Lung (tissue), 12 donors: ENCODE data around the gene GAPDHS. TPM values are rescaled to one million over a fixed set of nuclear protein-coding genes. Genes with fewer than 3 reads are reported as not detected.

ENCODE experiments used
- ATAC-seq: fragments of 200-7000 bp; cut with Tn5 transposase; one replicate; pipeline ENCODE4 v1.9.1; 2020; ENCODE audit warnings: moderate number of reproducible peaks; ENCODE audit not compliant: insufficient read depth, low FRiP score
- DNase-seq, 3 donors: peaks; one replicate each; pipeline ENCODE4 v3.0.0-alpha.2; 2013 to 2017
- H3K27ac ChIP-seq, 2 donors: one replicate each; pipeline ENCODE4 v1.5.1; 2013; ENCODE audit warnings: mild to moderate bottlenecking in 2 of 2, moderate library complexity in 2 of 2, control low read depth in 1 of 2, inconsistent platforms in 1 of 2, low read depth in 1 of 2, low read length in 1 of 2
- H3K27me3 ChIP-seq, 3 donors: one replicate each; pipeline ENCODE4 v1.5.1; 2013; ENCODE audit warnings: low read length in 2 of 3; ENCODE audit not compliant: control insufficient read depth in 3 of 3, insufficient read depth in 3 of 3
- H3K36me3 ChIP-seq, 4 donors: one replicate each; pipeline ENCODE4 v1.5.1; 2013; ENCODE audit warnings: low read length in 4 of 4, mild to moderate bottlenecking in 1 of 4, moderate library complexity in 1 of 4; ENCODE audit not compliant: control insufficient read depth in 4 of 4, insufficient read depth in 4 of 4
- H3K4me1 ChIP-seq, 5 donors: one replicate each; pipeline ENCODE4 v1.5.1; 2013; ENCODE audit warnings: low read length in 5 of 5, mild to moderate bottlenecking in 2 of 5, moderate library complexity in 1 of 5; ENCODE audit not compliant: control insufficient read depth in 5 of 5, insufficient read depth in 5 of 5
- H3K4me3 ChIP-seq: one replicate; pipeline ENCODE4 v1.5.1; 2013; ENCODE audit warnings: mild to moderate bottlenecking, control low read depth, moderate library complexity
- H3K9ac ChIP-seq, 2 donors: one replicate each; pipeline ENCODE4 v1.5.1; 2013; ENCODE audit warnings: low read length in 2 of 2, control low read depth in 1 of 2; ENCODE audit not compliant: insufficient read depth in 1 of 2
- H3K9me3 ChIP-seq, 4 donors: one replicate each; pipeline ENCODE4 v1.5.1; 2013; ENCODE audit warnings: low read length in 3 of 4, mild to moderate bottlenecking in 1 of 4, moderate library complexity in 1 of 4; ENCODE audit not compliant: control insufficient read depth in 4 of 4, insufficient read depth in 3 of 4
- CTCF ChIP-seq: IDR thresholded peaks from 2 replicates; pipeline ENCODE4 v1.5.1; 2012; ENCODE audit warnings: mild to moderate bottlenecking; ENCODE audit errors: control extremely low read depth, extremely low read depth
- WGBS, 2 donors: extraction: QIAGEN DNeasy Blood & Tissue Kit; methylation state at CpG; one replicate each; pipeline ENCODE4 v1.1.7; 2013; 5-methylcytosine and 5-hydroxymethylcytosine counted together
- polyA plus RNA-seq, 2 donors: library from polyadenylated mRNA; stranded (reverse); fragments of 200-250 nt; gene quantifications; one replicate each; pipeline ENCODE4 v1.2.1, GENCODE V29; 2013
- total RNA-seq, 2 donors: library from RNA; depleted of rRNA in 1 of 2; stranded (reverse); fragments of >200 nt in 1 of 2; gene quantifications; one replicate each; pipeline ENCODE4 v1.2.1, GENCODE V29; 2014 to 2021
- donor health status: control.
- donor health status: control.
- donor health status: Bipolar disorder and iron deficiency.
- donor health status: healthy.
- donor health status: DM: yes; HTN: yes; CAD: no.

GAPDHS gene
- total and polyA plus RNA-seq, 4 donors: not detected

GRCh38 chr19:35501684-35502083 lies 31.6 kb upstream of the GAPDHS start:
- H3K9ac ChIP-seq: no peak overlapping the region
- no peaks in the 10 kb centered on the region for H3K9me3 ChIP-seq
- H3K27me3 ChIP-seq: peaks cover 0 to 2% (median 0%) of the 10 kb centered on the region in 3 donors
- TF ChIP-seq CTCF: no peak
- H3K4me3 ChIP-seq: no peak overlapping the region
- DNase-seq (no peak), ATAC-seq (no peak)
- WGBS, 2 donors: 82 to 92% methylated on average over 15 of the region's 15 CpGs
- peaks cover 0 to 4% (median 0%) of the 10 kb centered on the region in 4 donors for H3K36me3 ChIP-seq
- H3K27ac ChIP-seq: no peak overlapping the region
- no peaks in the 10 kb centered on the region for H3K4me1 ChIP-seq

- ATAC-seq: no peak
- TF ChIP-seq CTCF: no peak
- WGBS, 2 donors: 86 to 94% methylated on average over 4 of the region's 4 CpGs
- no peaks in the 10 kb centered on the region for H3K9me3 ChIP-seq
- H3K27ac ChIP-seq: no peak overlapping the region
- H3K27me3 ChIP-seq: peaks cover 0 to 2% (median 0%) of the 10 kb centered on the region in 3 donors
- no peaks in the 10 kb centered on the region for H3K4me1 ChIP-seq
- H3K36me3 ChIP-seq: peaks cover 0 to 4% (median 0%) of the 10 kb centered on the region in 4 donors
- no peak overlapping the region for H3K4me3 ChIP-seq
- no peak for DNase-seq
- H3K9ac ChIP-seq: no peak overlapping the region
These were observed 30.5 kb upstream of the GAPDHS start for GRCh38 chr19:35502751-35503150.

GRCh38 chr19:35506011-35506410 lies 27.2 kb upstream of the GAPDHS start:
- WGBS, 2 donors: 77 to 84% methylated on average over 7 of the region's 7 CpGs
- Histone ChIP-seq H3K4me1 (peaks cover 0 to 8% (median 0%) of the 10 kb centered on the region in 5 donors), H3K4me3 (no peak overlapping the region), H3K9me3 (no peaks in the 10 kb centered on the region), H3K27me3 (peaks cover 0 to 12% (median 7%) of the 10 kb centered on the region in 3 donors), H3K27ac (no peak overlapping the region), H3K36me3 (no peaks in the 10 kb centered on the region), H3K9ac (no peak overlapping the region)
- ATAC-seq: no peak
- TF ChIP-seq CTCF: no peak
- no peak for DNase-seq

GRCh38 chr19:35507561-35507960 lies 25.7 kb upstream of the GAPDHS start:
- Histone ChIP-seq H3K9ac (no peak overlapping the region), H3K36me3 (no peaks in the 10 kb centered on the region), H3K27ac (no peak overlapping the region), H3K4me1 (peaks cover 0 to 8% (median 0%) of the 10 kb centered on the region in 5 donors), H3K27me3 (peaks cover 0 to 12% (median 7%) of the 10 kb centered on the region in 3 donors), H3K9me3 (no peaks in the 10 kb centered on the region), H3K4me3 (no peak overlapping the region)
- no peak for ATAC-seq
- no peak for TF ChIP-seq CTCF
- no peak for DNase-seq
- 78 to 83% methylated on average over 11 of the region's 11 CpGs for WGBS, 2 donors
